Osteocyte (in vitro differentiated cells): ENCODE measurements around the gene SLK. TPM values are rescaled to one million over a fixed set of nuclear protein-coding genes. Genes with fewer than 3 reads are reported as not detected.

Source experiments
- DNase-seq: peaks from one replicate; pipeline ENCODE4 v3.0.0; 2021; ENCODE audit warnings: mixed read lengths; ENCODE audit not compliant: unreplicated experiment; ENCODE audit errors: extremely low spot score
- H3K27ac Mint-ChIP-seq: one replicate; pipeline ENCODE4 v1.8.0; 2021; ENCODE audit warnings: mild to moderate bottlenecking, mixed read lengths; ENCODE audit not compliant: unreplicated experiment
- H3K27me3 Mint-ChIP-seq: one replicate; pipeline ENCODE4 v1.8.0; 2021; ENCODE audit warnings: mixed read lengths; ENCODE audit not compliant: unreplicated experiment
- H3K36me3 Mint-ChIP-seq: one replicate; pipeline ENCODE4 v1.8.0; 2021; ENCODE audit warnings: mixed read lengths; ENCODE audit not compliant: unreplicated experiment
- H3K4me1 Mint-ChIP-seq: one replicate; pipeline ENCODE4 v1.8.0; 2021; ENCODE audit warnings: mixed read lengths; ENCODE audit not compliant: unreplicated experiment
- H3K4me3 Mint-ChIP-seq: one replicate; pipeline ENCODE4 v1.8.0; 2021; ENCODE audit warnings: mild to moderate bottlenecking, moderate library complexity, mixed read lengths; ENCODE audit not compliant: unreplicated experiment
- H3K9me3 Mint-ChIP-seq: one replicate; pipeline ENCODE4 v1.8.0; 2021; ENCODE audit warnings: mixed read lengths; ENCODE audit not compliant: unreplicated experiment
- total RNA-seq: library from RNA; stranded (reverse); gene quantifications from 2 replicates; pipeline ENCODE4 v1.2.1, GENCODE V29; 2021
- TF ChIP-seq, protein P1 (sequence below): fragments of 200-600 bp; sonication (generic); IDR thresholded peaks from 2 replicates; pipeline ENCODE4 v1.5.0; 2021; ENCODE audit warnings: antibody characterized with exemption, mild to moderate bottlenecking, moderate library complexity

The SLK gene
- total RNA-seq, 1 donor from 2014 or later, result 41.3 TPM

DNA sequence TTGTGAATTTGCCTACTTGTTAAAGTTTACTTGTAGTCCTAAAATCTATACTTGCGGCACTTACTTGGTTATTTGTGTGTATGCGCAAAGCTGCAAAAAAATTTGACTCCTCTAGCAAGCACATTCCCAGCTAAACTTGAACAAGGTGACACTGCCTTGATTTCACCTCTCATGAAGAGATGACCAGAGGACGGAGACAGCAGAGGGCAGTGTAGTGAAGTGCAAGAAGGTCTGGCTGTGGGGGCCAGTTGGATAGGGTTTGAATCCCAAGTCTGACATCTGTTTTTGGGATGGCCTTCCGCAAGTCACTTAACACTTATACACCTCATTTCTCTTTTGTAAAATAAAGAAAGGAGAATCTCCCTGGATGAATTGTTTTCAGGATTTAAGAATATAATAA lies 15.7 kb downstream of the SLK start:
- Mint-ChIP-seq H3K9me3 (peaks cover 6% of the 10 kb centered on the region), H3K27ac (no peak overlapping the region), H3K36me3 (no peaks in the 10 kb centered on the region), H3K4me3 (no peak overlapping the region), H3K4me1 (peaks cover 52% of the 10 kb centered on the region), H3K27me3 (no peaks in the 10 kb centered on the region)
- DNase-seq, result no peak
- TF ChIP-seq, protein P1, sequence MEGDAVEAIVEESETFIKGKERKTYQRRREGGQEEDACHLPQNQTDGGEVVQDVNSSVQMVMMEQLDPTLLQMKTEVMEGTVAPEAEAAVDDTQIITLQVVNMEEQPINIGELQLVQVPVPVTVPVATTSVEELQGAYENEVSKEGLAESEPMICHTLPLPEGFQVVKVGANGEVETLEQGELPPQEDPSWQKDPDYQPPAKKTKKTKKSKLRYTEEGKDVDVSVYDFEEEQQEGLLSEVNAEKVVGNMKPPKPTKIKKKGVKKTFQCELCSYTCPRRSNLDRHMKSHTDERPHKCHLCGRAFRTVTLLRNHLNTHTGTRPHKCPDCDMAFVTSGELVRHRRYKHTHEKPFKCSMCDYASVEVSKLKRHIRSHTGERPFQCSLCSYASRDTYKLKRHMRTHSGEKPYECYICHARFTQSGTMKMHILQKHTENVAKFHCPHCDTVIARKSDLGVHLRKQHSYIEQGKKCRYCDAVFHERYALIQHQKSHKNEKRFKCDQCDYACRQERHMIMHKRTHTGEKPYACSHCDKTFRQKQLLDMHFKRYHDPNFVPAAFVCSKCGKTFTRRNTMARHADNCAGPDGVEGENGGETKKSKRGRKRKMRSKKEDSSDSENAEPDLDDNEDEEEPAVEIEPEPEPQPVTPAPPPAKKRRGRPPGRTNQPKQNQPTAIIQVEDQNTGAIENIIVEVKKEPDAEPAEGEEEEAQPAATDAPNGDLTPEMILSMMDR, result peak; percentile 18

DNA sequence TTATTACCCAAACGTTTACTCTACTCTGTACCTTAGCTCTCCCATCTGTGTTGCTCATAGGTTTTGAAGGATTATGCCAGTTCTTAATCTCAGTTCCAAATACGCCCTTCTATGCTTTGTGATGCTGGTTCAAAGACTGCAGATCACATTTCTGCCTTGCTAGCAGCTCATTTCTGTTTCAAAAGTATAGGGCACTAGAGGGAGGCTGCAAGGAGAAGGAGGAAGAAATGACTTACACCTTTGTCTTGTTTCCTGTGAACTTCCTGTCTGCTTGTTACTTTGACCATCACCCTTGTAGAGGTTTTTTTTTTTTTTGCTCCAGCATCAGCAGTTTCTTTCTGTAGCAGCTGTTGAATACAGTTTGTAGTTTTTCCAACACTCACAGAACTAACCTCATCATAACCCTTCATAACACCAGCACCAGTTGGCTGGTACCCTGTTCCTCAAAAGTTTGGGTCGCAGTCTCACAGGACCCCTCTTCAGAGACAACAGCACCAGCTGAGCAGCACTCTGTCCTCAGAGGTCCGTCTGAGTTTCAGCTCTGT lies 16.5 kb downstream of the SLK start:
- H3K27ac Mint-ChIP-seq, result peak overlapping the region; percentile 70
- DNase-seq, result no peak
- H3K4me3 Mint-ChIP-seq, result no peak overlapping the region
- H3K9me3 Mint-ChIP-seq, result peaks cover 6% of the 10 kb centered on the region
- H3K27me3 Mint-ChIP-seq, result no peaks in the 10 kb centered on the region
- H3K4me1 Mint-ChIP-seq, result peaks cover 56% of the 10 kb centered on the region
- H3K36me3 Mint-ChIP-seq, result no peaks in the 10 kb centered on the region
- TF ChIP-seq, protein P1, result no peak

DNA sequence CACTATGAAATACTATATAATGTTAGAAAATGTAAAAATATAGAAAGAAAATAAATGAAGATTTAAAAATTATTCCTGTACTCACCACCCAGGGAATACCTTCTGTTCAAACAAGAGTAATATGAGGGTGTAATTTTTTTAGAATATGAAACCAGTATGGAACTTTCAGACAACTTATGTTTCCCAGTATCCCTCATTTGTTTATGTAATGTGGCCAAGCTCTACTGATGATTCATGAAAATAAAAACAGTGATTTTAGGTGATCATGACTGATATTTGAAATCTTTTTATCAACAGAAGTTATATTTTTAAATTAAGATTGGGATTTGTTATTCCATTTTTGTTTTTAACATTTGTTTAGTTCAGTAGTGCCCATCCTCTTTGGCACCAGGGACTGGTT lies 18.8 kb downstream of the SLK start:
- TF ChIP-seq, protein P1, result no peak
- H3K27me3 Mint-ChIP-seq, result no peaks in the 10 kb centered on the region
- no peak overlapping the region for H3K27ac Mint-ChIP-seq
- H3K9me3 Mint-ChIP-seq, result peaks cover 6% of the 10 kb centered on the region
- H3K36me3 Mint-ChIP-seq, result no peaks in the 10 kb centered on the region
- H3K4me1 Mint-ChIP-seq, result peaks cover 60% of the 10 kb centered on the region
- DNase-seq, result no peak
- H3K4me3 Mint-ChIP-seq, result no peak overlapping the region

DNA sequence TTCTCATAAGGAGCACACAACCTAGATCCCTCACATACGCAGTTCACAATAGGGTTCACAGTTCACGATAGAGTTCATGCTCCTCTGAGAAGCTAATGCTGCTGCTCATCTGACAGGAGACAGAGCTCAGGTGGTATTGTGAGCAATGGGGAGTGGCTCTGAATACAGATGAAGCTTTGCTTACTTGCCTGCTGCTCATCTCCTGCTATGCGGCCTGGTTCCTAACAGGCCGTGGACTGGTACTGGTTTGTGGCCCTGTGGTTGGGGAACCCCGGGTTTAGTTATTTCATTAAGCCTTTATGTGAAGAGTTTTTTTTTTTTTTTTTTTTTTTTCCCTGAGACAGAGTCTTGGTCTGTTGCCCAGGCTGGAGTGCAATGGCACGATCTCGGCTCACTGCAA lies 19.4 kb downstream of the SLK start:
- peaks cover 6% of the 10 kb centered on the region for H3K9me3 Mint-ChIP-seq
- H3K27ac Mint-ChIP-seq, result no peak overlapping the region
- H3K27me3 Mint-ChIP-seq, result no peaks in the 10 kb centered on the region
- H3K36me3 Mint-ChIP-seq, result no peaks in the 10 kb centered on the region
- TF ChIP-seq, protein P1, result no peak
- no peak for DNase-seq
- H3K4me1 Mint-ChIP-seq, result peaks cover 56% of the 10 kb centered on the region
- H3K4me3 Mint-ChIP-seq, result no peak overlapping the region

GRCh38 chr10:103990121-103990520 lies 23.2 kb downstream of the SLK start:
- Mint-ChIP-seq H3K27me3 (no peaks in the 10 kb centered on the region), H3K36me3 (peaks cover 21% of the 10 kb centered on the region), H3K27ac (no peak overlapping the region), H3K4me1 (peaks cover 29% of the 10 kb centered on the region), H3K4me3 (no peak overlapping the region), H3K9me3 (no peaks in the 10 kb centered on the region)
- TF ChIP-seq, protein P1, result no peak
- DNase-seq, result no peak
